HepG2 (cell line): ENCODE data around the gene KIF1B. TPM values are rescaled to one million over a fixed set of nuclear protein-coding genes. Genes with fewer than 3 reads are reported as not detected.
"Not testable (repeated sequence)": the region's sequence is repeated elsewhere in the genome, so short reads cannot be mapped to it uniquely, and the experiment has no call there.

Source experiments
- ATAC-seq: fragments of 200-7000 bp; cut with Tn5 transposase; 3 replicates; pipeline ENCODE4 v1.9.1; 2020; ENCODE audit warnings: mild to moderate bottlenecking, moderate library complexity
- BruUV-seq: library from RNA; stranded (reverse); fragments of 400-500 nt; replicated peaks from 2 replicates; lab custom pipeline; 2021; lab: Mats Ljungman, UMichigan
- CTCF ChIA-PET: fragments of 300-600 bp; formaldehyde crosslinking; extraction: SDS; loops from one replicate; lab custom pipeline; 2021; ENCODE audit warnings: low total read pairs, inconsistent platforms, low intra/inter-chr PET ratio; lab: Yijun Ruan, JAX
- POLR2A ChIA-PET: fragments of 350-600 bp; sonication (Branson Sonifier 250); formaldehyde crosslinking; loops from one replicate; lab custom pipeline; 2020; ENCODE audit warnings: antibody characterized with exemption, inconsistent platforms; lab: Yijun Ruan, JAX
- DNase-seq: peaks from one replicate; pipeline ENCODE4 v3.0.0-alpha.2; 2015; ENCODE audit warnings: low spot score
- FAIRE-seq: peaks from 3 replicates; lab custom pipeline; 2011; peaks lifted over from hg19 to GRCh38; lab: Jason Lieb, UNC
- H2AFZ ChIP-seq: one replicate; pipeline ENCODE4 v1.6.1; 2011; ENCODE audit warnings: low read length, inconsistent platforms
- H3K27ac ChIP-seq: fragments of 300-600 bp; 3 replicates; pipeline ENCODE4 v1.8.0; 2011; ENCODE audit warnings: mixed run types, mild to moderate bottlenecking, mixed read lengths, low read length, inconsistent platforms; ENCODE audit not compliant: insufficient read depth; ENCODE audit errors: extremely low read length
- H3K27me3 ChIP-seq, 2 experiments: fragments of 200-600 bp in 1 of 2; 2 replicates in 1 of 2; 3 replicates in 1 of 2; pipeline versions ENCODE4 v1.6.0 to v1.8.0; 2011; ENCODE audit warnings: low read length in 2 of 2, mild to moderate bottlenecking in 2 of 2, moderate library complexity in 2 of 2, inconsistent platforms in 1 of 2; ENCODE audit not compliant: insufficient read depth in 2 of 2, control insufficient read depth in 1 of 2
- H3K36me3 ChIP-seq, 2 experiments: fragments of 200-600 bp in 1 of 2; replicated peaks in 1 of 2; 2 replicates in 1 of 2; 3 replicates in 1 of 2; pipeline versions ENCODE4 v1.5.1 to v1.8.0; 2011; ENCODE audit warnings: low read length in 2 of 2, inconsistent platforms in 1 of 2; ENCODE audit not compliant: insufficient read depth in 2 of 2, control insufficient read depth in 1 of 2
- H3K4me1 ChIP-seq: 2 replicates; pipeline ENCODE4 v1.5.1; 2012; ENCODE audit warnings: low read length, inconsistent platforms; ENCODE audit not compliant: insufficient read depth
- H3K4me2 ChIP-seq: 2 replicates; pipeline ENCODE4 v1.6.0; 2011; ENCODE audit warnings: low read depth, low read length, inconsistent platforms
- H3K4me3 ChIP-seq, 3 experiments: fragments of 200-600 bp in 1 of 3; sonication (generic), shearing (Covaris generic) in 1 of 3; replicated peaks in 1 of 3; 2 replicates each; pipeline ENCODE4 v1.5.1; 2011 to 2016; ENCODE audit warnings: low read length in 3 of 3, inconsistent platforms in 2 of 3, low read depth in 2 of 3, mild to moderate bottlenecking in 2 of 3, control low read depth in 1 of 3, mixed read lengths in 1 of 3; ENCODE audit not compliant: insufficient read depth in 1 of 3
- H3K79me2 ChIP-seq: one replicate; pipeline ENCODE4 v1.6.1; 2011; ENCODE audit warnings: low read length, inconsistent platforms; ENCODE audit not compliant: insufficient read depth
- H3K9ac ChIP-seq: 2 replicates; pipeline ENCODE4 v1.6.0; 2011; ENCODE audit warnings: mild to moderate bottlenecking, low read depth, low read length, inconsistent platforms; ENCODE audit not compliant: insufficient read depth
- H3K9me3 ChIP-seq: 2 replicates; pipeline ENCODE4 v1.5.1; 2012; ENCODE audit warnings: mild to moderate bottlenecking, low read length
- H4K20me1 ChIP-seq: 2 replicates; pipeline ENCODE4 v1.6.0; 2011; ENCODE audit warnings: inconsistent platforms, mild to moderate bottlenecking, low read length, moderate library complexity; ENCODE audit not compliant: insufficient read depth
- FOXA1 ChIP-seq, 2 experiments: fragments of 450-650 bp in 1 of 2; sonication (generic) in 1 of 2; formaldehyde crosslinking in 1 of 2; IDR thresholded peaks; 2 replicates each; pipeline versions ENCODE4 v1.4.0 to v1.6.1; 2016 to 2020; ENCODE audit warnings: missing genetic modification reagents in 1 of 2
- FOXC1 ChIP-seq: sonication (generic); formaldehyde crosslinking; IDR thresholded peaks from 2 replicates; pipeline ENCODE4 v1.8.0; 2022; ENCODE audit warnings: mild to moderate bottlenecking, missing genetic modification reagents, borderline replicate concordance
- ZNF121 ChIP-seq: sonication (generic); formaldehyde crosslinking; IDR thresholded peaks from 2 replicates; pipeline ENCODE4 v1.5.0; 2020; ENCODE audit warnings: mild to moderate bottlenecking, missing genetic modification reagents
- ZNF558 ChIP-seq: sonication (generic); formaldehyde crosslinking; IDR thresholded peaks from 2 replicates; pipeline ENCODE4 v1.9.0; 2022; ENCODE audit warnings: mild to moderate bottlenecking, missing genetic modification reagents, borderline replicate concordance
- WGBS: methylation state at CpG from one replicate; pipeline ENCODE4 v1.1.6; 2017; ENCODE audit warnings: low lambda C conversion rate; 5-methylcytosine and 5-hydroxymethylcytosine counted together
- in situ Hi-C: cut with HindIII; loops from 2 replicates; pipeline ENCODE4 v1.10.0; 2017; ENCODE audit warnings: low pct_unique_long_range_greater_than_20kb; ENCODE audit not compliant: extremely low pct_ligation_motif_present
- intact Hi-C: fragments of 100-400 bp; cut with micrococcal nuclease; formaldehyde crosslinking; loops from one replicate; pipeline ENCODE4 v1.10.0; 2022; ENCODE audit not compliant: unreplicated experiment
- polyA plus RNA-seq, 8 experiments: library from polyadenylated mRNA; depleted of rRNA in 3 of 8; stranded (reverse) in 7 of 8; unstranded in 1 of 8; fragments of >200 nt; fragmentation: Illumina TruSeq in 4 of 8; extraction: Trizol in 4 of 8; gene quantifications; 2 replicates each; pipeline versions ENCODE4 v1.2.1 to v1.2.3, GENCODE V29; 2011 to 2016; ENCODE audit warnings: low read depth in 4 of 8, missing spikeins in 1 of 8, mixed read lengths in 1 of 8; ENCODE audit not compliant: insufficient read depth in 1 of 8
- total RNA-seq, 5 experiments: library from RNA; depleted of rRNA; stranded (reverse); fragments of >200 nt; fragmentation: Illumina TruSeq; extraction: Trizol; gene quantifications; 2 replicates each; pipeline ENCODE4 v1.2.3, GENCODE V29; 2016; ENCODE audit warnings: low read depth in 1 of 5
- TF ChIP-seq, protein P1 (sequence below): sonication (generic); formaldehyde crosslinking; IDR thresholded peaks from 2 replicates; pipeline ENCODE4 v1.4.0; 2020; ENCODE audit warnings: mild to moderate bottlenecking, missing genetic modification reagents

The KIF1B gene
- total and polyA plus RNA-seq, 2 of the 13 experiments (the other 11 are each of a cell fraction or from before 2014, with no cell fraction given): 26.7 to 32.5 TPM

- TF ChIP-seq FOXA1 (IDR thresholded peaks at IDR 0.05) (no peak), FOXA1 (CRISPR knock-in tag; IDR thresholded peaks at IDR 0.05) (no peak), FOXC1 (CRISPR knock-in tag) (no peak), ZNF558 (CRISPR knock-in tag) (no peak)
- TF ChIP-seq, protein P1, sequence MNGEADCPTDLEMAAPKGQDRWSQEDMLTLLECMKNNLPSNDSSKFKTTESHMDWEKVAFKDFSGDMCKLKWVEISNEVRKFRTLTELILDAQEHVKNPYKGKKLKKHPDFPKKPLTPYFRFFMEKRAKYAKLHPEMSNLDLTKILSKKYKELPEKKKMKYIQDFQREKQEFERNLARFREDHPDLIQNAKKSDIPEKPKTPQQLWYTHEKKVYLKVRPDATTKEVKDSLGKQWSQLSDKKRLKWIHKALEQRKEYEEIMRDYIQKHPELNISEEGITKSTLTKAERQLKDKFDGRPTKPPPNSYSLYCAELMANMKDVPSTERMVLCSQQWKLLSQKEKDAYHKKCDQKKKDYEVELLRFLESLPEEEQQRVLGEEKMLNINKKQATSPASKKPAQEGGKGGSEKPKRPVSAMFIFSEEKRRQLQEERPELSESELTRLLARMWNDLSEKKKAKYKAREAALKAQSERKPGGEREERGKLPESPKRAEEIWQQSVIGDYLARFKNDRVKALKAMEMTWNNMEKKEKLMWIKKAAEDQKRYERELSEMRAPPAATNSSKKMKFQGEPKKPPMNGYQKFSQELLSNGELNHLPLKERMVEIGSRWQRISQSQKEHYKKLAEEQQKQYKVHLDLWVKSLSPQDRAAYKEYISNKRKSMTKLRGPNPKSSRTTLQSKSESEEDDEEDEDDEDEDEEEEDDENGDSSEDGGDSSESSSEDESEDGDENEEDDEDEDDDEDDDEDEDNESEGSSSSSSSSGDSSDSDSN: peak; percentile 92
- no peaks in the 10 kb centered on the region for H3K79me2 ChIP-seq
- ATAC-seq: peak; percentile 86
- H4K20me1 ChIP-seq: no peaks in the 10 kb centered on the region
- H3K27me3 ChIP-seq: no peaks in the 10 kb centered on the region
- H2AFZ ChIP-seq: no peak overlapping the region
- ChIA-PET CTCF (no interaction called here), POLR2A (no interaction called here)
- H3K36me3 ChIP-seq: no peaks in the 10 kb centered on the region
- no peak overlapping the region; the same call in 1 of the 2 replicates for H3K9ac ChIP-seq
- FAIRE-seq: no peak
- BruUV-seq: no TSS peak
- in situ Hi-C loops: no loop called here
- no peak overlapping the region for H3K27ac ChIP-seq
- intact Hi-C loops: no loop called here
- WGBS: 7% methylated on average over 3 of the region's 7 CpGs
- H3K4me2 ChIP-seq: peak overlapping the region; percentile 77
- DNase-seq: no peak
- peaks cover 43% of the 10 kb centered on the region for H3K4me1 ChIP-seq
- H3K9me3 ChIP-seq: no peaks in the 10 kb centered on the region
- H3K4me3 ChIP-seq: peak overlapping the region in 2 of 3 experiments; percentile 15 to 32; a peak in 2 of 6 replicates
Observed at GRCh38 chr1:10204003-10204642, 6.2 kb upstream of the KIF1B start.

GRCh38 chr1:10205206-10205605 lies 5.2 kb upstream of the KIF1B start:
- 38% methylated on average over 14 of the region's 14 CpGs for WGBS
- H3K9ac ChIP-seq, H3K79me2 ChIP-seq: not testable (repeated sequence)
- peak; percentile 65 for TF ChIP-seq ZNF121 (CRISPR knock-in tag)
- TF ChIP-seq, all 625 proteins: peak for 1; not testable (repeated sequence) for 624
- in situ Hi-C loops, ATAC-seq, H3K9me3 ChIP-seq, H3K36me3 ChIP-seq, H3K4me2 ChIP-seq, DNase-seq, intact Hi-C loops, POLR2A ChIA-PET, H3K27me3 ChIP-seq, BruUV-seq, H3K27ac ChIP-seq, CTCF ChIA-PET, H3K4me3 ChIP-seq, H4K20me1 ChIP-seq, H2AFZ ChIP-seq, FAIRE-seq: not testable (repeated sequence)
- peaks cover 48% of the 10 kb centered on the region for H3K4me1 ChIP-seq
